Measurements from ENCODE around the gene PHAF1.

PHAF1 gene

DNA sequence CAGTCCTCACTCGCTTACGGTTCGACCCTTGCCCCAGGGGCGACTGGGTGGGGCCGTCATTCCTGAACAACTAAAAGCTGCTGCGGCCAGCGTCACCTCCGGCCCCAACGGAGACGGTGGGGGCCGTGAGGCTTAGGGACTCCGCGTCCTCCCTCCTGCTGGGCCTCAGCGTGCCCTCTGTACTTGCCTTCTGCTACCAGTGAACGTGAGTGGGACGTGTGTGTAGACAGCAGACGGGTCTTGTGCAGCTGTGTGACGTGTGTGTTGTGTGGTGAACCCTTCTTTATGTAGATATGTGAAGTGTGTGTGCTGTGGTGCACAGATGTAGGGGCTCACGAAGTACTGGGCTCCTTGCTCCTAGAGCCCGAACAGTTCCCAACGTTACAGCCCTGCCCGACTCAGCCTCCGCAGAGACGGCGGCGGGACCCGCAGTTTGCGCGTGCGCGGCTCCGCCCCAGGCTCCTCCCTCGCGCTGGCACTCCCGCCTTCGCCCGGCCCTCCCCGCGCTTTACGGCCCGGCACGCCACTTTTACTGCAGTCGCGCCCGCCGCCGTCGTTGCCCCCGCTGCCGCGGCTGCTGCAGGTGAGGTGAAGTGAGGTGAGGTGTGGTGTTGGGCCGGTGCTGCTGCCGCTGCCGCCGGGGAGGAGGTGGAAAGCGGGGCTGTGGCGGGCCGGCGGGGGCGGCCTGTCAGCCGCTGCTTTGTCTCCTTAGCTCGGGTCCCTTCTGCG lies at the start of gene PHAF1:
TSS of gene PHAF1 (plus strand) at position 535 of the 729 bp plus-strand sequence. CDS start 235 bp downstream, outside the sequence.
- peak; percentile 24 to 97 (median 90) for DNase-seq

DNA sequence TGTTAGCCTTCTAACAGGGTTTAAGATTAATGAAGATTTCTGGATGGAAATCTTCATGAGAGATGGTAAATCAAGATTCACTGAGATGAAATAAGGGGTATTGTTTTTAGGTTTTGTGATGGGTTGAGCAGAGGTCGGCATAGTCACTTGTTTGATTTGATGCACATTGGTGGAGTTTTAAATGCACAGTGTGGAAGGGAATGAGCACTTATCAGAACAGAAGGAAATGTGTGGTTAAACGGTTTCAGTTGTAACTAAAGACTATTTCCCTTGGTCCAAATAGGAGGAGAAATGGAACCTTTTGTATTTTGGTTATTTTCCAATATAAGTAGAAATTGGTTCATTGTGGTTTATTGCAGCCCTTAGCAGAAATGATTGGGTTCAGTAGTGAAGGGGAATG lies 46.7 kb upstream of the PHAF1 start:
- no peak for DNase-seq

DNA sequence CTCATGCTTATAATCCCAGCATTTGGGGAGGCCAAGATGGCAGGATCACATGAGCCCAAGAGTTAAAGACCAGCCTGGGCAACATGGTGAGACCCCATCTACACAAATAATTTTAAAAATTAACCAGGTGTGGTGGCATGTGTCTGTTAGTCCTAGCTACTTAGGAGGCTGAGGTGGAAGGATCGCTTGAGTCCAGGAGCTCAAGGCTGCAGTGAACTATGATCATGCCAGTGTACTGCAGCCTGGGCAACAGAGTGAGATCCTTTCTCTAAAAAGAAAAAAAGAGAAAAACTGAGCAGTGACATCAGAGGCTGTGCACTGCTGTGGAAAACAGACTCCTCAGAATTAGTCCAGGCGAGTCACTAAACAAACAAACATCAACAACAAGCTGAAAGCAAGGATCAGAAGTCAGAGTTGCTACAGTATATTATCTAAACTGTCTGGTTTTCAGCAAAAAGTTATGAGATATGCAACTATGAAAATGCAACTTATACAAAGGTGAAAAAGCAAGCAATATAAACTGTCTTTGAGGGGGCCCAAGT lies 41.5 kb upstream of the PHAF1 start:
- no peak for DNase-seq

DNA sequence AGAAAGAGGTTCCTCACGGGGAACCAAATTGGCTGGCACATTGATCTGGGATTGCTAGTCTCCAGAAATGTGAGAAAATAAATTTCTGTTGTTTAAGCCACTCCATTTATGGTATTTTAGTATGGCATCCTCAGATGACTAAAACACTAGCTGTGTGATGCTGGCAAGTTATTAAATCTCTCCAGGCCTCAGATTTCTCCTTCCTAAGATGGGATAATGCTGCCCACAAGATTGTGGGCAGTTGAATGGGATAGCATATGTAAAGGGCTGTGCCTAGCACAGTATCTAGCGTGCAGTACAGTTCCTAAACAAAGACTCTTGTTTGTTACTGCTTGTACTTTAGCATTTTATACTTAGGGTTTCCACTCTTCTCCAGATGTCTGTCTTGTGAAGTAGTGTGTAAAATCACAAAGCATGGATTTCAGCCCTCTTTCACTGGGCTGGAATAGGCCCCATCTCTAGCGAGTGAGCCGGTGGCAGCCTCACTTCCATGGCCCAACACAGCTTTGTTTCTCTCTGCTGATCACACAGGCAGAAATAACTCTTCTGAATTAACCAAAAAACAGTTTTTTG lies 38.2 kb upstream of the PHAF1 start:
- DNase-seq = peak in 4 of 56 donors; percentile 5 to 14 (median 8)

DNA sequence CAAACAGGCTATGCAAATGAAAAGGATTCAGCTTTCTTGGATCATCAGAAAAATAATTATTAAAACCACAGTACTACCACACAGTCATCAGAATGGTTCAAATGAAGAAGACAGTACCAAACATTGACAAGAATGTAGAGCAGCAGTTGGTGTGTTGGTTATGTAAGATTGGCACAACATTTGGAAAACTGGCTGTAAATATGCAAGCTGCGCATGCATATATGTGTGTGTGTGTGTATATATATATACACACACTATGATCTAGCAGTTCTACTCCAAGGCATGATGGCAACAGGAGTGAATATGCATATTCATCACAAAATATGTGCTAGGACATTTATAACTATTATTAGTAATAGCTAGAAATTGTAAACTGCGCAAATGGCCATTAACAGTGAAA lies 34.4 kb upstream of the PHAF1 start:
- DNase-seq = no peak

DNA sequence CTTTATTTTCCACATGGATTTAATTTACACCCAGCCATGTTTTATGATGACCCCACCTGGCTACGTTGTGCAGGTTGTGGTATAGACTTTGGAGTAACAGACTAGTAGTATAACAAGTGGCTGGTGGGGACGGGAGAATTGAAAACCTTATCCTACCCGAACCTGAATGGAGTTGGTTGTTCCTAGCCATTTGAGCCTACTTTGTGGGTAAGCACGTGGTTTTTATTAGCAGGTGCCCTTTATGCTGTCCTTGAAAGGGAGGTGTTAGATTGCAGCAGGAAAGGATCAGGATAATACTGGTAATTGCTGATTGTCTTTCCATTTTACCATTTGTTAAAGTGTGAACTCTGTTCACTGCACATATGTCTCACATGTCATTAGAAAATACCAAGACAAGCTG lies 31.9 kb upstream of the PHAF1 start:
- no peak for DNase-seq

DNA sequence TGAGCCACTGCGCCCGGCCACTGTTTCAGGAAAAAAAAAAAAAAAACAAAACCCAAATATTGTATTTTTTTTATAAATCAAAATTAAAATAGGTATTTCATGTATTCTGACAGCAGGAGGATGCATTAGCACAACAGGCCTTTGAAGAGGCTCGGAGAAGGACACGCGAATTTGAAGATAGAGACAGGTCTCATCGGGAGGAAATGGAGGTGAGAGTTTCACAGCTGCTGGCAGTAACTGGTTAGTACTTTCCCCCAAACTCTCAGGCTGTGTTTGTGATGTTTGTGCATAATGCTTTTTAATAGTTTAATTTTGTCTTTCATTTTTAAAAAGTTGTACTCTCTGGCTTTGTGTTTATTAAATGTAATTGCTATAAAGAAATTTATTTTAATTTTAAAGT lies 27.6 kb upstream of the PHAF1 start:
- DNase-seq = no peak

DNA sequence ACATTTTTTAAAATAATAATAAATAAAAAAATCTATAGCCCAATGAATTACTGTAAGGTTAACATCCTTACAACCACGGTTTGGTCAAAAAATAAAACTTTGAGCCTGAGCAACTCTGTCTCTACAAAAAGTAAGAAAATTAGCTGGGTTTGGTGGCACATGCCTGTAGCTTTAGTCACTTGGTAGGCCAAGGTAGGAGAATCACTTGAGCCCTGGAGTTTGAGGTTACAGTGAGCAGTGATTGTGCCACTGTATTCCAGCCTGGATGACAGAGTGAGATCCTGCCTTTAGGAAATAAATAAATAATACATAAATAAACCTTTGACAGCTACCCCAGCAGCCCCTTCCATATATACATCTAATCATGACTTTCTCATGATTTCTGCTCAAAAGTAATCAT lies 26.9 kb upstream of the PHAF1 start:
- no peak for DNase-seq

DNA sequence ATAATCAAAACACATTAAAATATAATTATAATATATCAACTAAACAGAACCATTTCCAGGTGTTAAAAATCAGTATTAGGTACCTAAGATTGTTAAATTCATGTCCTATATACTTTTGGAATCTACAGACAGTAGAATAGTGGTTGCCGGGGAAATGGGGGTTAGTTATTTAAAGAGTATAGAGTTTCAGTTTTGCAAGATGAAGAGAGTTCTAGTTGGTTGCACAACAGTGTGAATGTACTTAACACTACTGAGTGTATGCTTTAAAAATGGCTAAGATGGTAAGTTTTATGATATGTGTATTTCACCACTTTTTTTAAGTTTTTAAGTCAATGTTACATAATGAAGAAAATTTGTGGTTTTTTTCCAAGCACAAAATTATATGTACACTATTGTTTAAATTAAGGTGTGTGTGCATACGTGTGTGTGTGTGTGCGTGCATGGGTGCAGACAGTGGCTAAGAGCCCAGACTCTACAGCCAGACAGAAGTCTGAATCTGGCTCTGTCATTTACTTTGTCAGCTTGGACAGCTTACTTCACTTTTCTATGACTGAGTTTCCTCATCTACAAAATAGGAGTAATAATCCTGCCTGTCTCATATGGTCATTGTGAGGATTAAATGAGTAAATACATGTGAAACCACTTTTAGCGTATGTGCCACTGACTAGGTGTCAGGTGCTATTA lies 25.3 kb upstream of the PHAF1 start:
- DNase-seq = no peak

DNA sequence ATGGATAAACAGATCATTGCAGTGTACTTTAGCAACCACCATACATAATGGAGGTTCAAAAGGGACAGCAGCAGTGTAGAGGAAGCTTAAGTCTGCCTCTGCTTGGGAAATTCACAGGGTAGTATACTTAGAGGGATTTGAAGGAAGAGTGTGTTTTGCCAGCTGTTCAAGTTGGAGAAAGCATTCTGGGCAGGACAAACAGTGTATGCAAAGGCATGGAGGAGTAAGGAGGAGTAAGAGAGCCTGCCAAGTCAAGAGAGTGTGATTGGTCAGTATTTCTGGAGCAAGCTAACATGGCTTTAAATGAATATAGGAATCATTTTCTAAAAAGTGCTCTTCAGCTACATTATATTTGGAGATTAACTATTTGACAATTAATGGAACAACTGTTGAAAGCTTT lies 22.9 kb upstream of the PHAF1 start:
- no peak for DNase-seq

DNA sequence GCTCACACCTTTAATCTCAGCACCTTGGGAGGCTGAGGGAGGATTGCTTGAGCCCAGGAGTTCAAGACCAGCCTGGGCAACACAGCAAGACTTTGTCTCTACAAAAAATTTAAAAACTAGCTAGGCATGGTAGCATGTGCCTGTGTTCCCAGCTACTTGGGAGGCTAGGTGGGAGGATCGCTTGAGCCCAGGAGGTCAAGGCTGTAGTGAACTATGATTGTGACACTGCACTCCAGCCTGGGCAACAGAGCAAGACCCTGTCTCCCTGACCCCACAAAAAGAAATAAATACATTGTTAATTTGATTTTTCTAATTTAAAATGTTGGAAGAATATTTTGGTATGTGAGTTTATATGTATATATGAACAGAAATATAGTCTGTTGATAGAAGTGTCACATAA lies 22.4 kb upstream of the PHAF1 start:
- no peak for DNase-seq

DNA sequence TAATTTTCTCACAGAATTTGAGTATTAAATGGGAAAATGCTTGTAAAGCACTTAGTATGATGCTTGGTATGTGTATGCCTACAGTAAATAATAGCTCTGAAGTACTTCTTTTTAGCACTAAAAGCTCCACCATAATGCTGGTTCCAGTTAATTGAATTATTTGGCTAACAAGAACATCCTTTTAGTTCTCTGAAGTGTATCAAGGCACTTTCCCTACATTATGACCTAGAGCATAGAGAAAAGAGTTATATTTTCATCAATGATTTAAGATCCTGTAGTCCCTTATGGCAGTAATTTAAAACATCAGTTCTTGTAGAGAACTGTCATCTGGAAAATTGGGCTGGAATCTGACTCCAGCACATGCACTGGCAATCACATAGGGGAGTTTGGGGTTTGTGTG lies 21.9 kb upstream of the PHAF1 start:
- no peak for DNase-seq

DNA sequence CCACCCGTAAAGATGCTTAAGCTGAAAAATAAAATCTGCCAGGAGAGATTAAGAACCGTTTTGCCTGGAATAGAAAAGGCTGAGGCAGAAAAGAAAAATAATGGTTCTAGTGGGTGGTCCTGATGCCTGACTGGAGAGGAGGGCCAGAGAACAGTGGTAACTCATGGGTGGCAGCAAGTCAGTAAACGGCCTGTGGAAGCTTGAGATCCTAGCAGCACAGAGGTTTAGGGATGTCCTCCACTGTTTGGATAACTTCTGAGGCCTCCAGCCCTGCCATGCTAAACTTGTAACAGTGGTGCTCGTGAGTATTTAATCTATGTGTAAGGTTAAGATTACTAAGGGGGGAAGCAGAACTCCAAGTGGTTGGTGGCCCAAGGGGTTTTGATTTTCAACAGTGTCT lies 21.2 kb upstream of the PHAF1 start:
- no peak for DNase-seq

DNA sequence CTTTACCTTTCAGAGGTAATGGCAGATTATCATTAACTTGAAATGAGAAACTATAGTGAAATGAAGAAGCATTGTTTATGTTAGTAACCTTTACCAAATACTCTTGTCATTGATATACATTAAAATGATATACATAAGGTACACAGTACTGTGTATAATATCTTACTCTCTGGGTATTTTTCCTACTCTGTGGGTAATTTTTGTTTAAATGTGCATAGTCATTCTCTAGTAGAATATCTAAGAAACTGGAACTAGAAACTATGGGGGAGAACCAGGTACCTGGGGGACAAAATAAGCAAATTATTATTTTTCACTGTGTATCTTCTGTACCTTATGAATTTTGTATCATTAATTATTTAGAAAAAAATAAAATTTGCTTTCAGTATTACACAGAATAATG lies 20.6 kb upstream of the PHAF1 start:
- DNase-seq = no peak

DNA sequence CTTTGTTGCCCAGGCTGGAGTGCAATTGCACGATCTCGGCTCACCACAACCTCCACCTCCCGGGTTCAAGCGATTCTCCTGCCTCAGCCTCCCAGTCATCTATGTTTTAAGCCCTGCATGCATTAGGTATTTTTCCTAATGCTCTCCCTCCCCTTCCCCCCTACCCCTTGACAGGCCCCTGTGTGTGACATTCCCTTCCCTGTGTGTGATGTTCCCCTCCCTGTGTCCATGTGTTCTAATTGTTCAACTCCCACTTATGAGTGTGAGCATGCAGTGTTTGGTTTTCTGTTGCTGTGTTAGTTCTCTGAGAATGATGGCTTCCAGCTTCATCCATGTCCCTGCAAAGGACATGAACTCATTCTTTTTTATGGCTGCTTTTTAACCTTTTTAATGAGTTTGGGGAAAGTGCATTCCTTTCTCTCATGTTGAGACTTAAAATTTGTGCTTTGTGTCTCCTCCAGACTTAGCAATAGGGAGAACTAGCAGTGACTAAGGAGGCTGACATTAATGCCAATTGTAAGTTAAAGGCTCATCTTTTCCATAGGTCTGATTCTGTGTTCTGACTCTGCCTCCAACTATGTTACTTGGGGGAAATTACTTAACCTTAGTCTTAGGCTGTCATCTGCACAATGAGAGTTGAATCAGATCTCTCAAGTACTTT lies 17.7 kb upstream of the PHAF1 start:
- DNase-seq = no peak

DNA sequence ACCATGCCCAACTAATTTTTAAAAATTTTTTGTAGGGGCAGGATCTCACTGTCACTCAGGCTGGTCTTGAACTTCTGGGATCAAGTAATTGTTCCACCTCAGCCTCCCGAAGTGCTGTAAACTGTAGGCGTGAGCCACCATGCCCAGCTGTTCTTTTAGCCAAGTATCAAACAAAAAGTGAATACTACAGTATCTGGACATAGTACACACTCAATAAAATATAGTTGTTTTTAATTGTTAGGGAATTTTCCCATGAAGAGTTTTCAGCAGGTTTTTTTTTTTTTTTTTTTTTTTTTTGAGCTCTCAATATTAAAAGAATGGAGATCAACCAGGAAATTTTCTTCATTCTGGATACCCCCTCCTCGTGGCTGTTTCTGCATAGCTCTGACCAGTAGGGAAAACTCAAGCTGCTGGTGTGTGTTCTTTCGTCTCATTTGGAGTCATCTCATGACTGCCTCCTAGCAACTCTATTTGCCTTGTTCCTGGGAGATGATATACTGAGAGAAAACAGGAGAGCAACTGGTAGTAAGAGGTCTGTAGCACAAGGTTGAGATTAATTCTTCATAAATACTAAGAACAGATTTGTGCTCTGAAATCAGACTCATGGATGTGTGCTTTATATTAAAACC lies 16.5 kb upstream of the PHAF1 start:
- DNase-seq = no peak

DNA sequence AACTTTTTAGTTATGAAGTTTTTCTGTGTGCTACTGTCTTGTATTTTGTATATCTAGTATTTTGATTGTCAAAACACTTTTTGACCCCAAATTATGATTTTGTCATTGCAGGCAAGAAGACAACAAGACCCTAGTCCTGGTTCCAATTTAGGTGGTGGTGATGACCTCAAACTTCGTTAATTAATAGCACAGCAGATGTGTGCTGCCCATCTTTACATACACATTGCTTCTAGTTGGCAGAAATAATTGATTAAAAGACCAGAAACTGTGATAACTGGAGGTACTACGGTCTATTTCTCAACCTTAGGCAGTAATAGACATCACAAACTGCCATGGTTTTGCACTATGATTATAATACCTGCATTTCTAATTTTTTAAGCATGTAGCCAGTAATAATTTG lies 11.1 kb upstream of the PHAF1 start:
- DNase-seq = no peak

DNA sequence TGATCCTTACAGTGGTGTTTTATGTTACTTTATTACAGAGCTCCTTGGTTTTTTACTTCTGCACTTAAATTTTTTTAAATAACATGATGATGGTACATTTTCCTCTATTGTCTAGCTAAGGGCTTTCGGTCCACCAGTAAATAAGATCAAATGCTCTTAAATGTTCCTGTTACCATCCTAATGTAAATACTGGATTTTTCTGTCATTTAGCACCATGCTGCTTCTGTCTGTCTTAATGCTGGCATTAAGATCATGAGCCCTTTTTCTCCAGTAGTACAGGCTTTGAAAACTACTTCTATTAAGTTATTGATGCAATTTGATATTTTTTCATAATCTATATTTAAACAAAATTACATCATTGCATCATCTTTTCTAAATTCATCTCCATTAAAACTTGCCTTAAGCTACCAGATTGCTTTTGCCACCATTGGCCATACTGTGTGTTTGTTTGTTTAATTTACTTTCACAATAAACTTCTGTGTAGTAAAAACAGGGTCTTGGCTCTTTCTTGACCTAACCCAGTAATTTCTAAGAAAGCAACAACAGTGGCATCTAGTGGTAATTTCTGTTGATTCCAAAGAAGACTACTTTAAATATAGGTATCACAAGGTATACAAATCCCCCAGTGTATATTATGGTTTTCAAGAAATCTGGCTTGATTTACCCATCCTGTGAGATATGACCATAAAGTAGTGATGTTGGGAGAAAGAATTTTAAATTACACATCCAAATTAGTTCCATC lies 9.0 kb upstream of the PHAF1 start:
- no peak for DNase-seq

DNA sequence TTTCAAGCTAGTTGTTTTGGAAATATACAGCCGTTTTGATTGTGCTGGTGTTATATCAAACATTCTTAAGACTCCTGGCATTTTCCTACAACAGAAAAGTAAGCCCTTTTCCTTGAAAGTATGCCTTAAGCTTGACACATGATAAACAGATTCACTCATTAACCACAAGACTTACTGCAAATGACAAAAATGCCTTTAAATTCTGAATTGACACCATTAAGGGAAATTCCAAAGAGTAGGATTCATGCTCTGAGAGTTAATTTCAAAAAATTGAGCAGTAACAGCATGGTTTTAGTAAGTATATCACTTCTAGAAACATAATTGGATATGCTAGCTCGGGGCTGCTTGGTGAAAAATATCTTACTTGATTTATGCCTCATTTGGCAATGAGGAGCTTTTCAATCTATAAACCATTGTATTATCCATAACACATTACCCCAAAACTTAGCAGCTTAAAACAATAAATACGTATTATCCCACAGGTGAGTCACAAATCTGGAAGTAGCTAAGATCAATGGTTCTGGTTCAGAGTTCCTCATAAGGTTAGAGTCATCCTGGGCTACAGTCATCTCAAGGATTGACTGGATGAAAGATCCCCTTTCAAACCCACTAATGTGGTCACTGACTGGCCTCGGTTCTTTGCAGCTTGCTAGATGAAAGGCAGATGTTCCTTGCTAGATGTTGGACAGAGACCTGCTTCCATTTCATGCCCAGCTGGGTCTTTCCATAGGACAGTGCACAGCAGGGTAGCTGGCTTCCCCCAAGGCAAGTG lies 8.2 kb upstream of the PHAF1 start:
- DNase-seq = no peak

DNA sequence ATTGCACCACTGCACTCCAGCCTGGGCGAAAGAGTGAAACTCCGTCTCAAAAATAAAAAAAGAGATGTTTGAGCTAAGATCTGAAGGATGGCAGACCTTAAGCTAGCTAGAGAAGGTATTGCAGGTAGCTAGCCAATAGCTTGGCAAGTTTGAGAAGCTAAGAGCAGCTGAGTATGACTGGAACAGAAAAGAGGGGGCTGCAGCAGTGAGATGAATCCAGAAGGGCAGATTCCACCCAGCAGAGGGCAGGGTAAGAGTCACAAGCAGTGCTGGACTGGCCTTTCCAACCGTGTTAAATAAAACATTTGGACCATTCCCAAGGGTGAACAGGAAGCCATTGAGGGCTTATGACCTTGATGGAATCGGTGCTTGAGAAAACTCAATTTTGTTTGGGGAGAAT lies 5.7 kb upstream of the PHAF1 start:
- DNase-seq = no peak
